WI38 (cell line): Measurements from ENCODE around the gene C19orf47.

Experiments used
- H3K4me3 ChIP-seq: 2 replicates; pipeline ENCODE4 v1.5.1; 2011; ENCODE audit warnings: low read depth, mild to moderate bottlenecking, control low read depth, low read length
- TF ChIP-seq, protein P1 (sequence below): IDR thresholded peaks from 2 replicates; pipeline ENCODE4 v1.5.1; 2012; ENCODE audit warnings: low read depth, mild to moderate bottlenecking, control low read depth, low read length

Gene C19orf47

GRCh38 chr19:40302224-40303011 is 45.8 kb downstream of the C19orf47 start:
- TF ChIP-seq, protein P1, sequence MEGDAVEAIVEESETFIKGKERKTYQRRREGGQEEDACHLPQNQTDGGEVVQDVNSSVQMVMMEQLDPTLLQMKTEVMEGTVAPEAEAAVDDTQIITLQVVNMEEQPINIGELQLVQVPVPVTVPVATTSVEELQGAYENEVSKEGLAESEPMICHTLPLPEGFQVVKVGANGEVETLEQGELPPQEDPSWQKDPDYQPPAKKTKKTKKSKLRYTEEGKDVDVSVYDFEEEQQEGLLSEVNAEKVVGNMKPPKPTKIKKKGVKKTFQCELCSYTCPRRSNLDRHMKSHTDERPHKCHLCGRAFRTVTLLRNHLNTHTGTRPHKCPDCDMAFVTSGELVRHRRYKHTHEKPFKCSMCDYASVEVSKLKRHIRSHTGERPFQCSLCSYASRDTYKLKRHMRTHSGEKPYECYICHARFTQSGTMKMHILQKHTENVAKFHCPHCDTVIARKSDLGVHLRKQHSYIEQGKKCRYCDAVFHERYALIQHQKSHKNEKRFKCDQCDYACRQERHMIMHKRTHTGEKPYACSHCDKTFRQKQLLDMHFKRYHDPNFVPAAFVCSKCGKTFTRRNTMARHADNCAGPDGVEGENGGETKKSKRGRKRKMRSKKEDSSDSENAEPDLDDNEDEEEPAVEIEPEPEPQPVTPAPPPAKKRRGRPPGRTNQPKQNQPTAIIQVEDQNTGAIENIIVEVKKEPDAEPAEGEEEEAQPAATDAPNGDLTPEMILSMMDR: no peak
- H3K4me3 ChIP-seq: no peak overlapping the region

GRCh38 chr19:40300668-40301067 is 47.5 kb downstream of the C19orf47 start:
- no peak overlapping the region for H3K4me3 ChIP-seq
- TF ChIP-seq, protein P1: no peak

DNA sequence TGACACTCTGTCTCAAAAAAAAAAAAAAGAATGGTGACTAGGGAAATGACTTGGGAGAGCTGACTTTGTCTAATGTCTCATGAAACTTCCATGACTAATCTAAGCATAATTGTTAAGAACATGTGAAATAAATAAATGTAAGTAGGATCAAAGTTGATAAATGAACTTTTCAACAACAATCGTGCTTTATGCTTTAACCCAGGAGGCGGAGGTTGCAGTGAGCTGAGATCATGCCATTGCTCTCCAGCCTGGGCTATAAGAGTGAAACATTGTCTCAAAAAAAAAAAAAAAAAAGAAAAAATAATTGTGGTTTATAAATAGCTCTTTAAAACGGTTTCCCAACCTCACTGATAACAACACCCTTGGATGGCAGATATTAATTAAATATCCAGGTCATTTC is 50.2 kb downstream of the C19orf47 start:
- H3K4me3 ChIP-seq: no peak overlapping the region
- TF ChIP-seq, protein P1: no peak

GRCh38 chr19:40294560-40294959 is 53.6 kb downstream of the C19orf47 start:
- TF ChIP-seq, protein P1: no peak
- no peak overlapping the region for H3K4me3 ChIP-seq

GRCh38 chr19:40286971-40287421 is 61.2 kb downstream of the C19orf47 start:
- no peak overlapping the region for H3K4me3 ChIP-seq
- TF ChIP-seq, protein P1: no peak

GRCh38 chr19:40286235-40286970 is 61.8 kb downstream of the C19orf47 start:
- TF ChIP-seq, protein P1: no peak
- no peak overlapping the region for H3K4me3 ChIP-seq
